Nephron progenitor cell (in vitro differentiated cells): Measurements from ENCODE around the gene AHCYL1.

Experiments
- DNase-seq: peaks from one replicate; pipeline ENCODE4 v3.0.0; 2021
- H3K27ac Mint-ChIP-seq: 2 replicates; pipeline ENCODE4 v1.8.0; 2021; ENCODE audit warnings: mild to moderate bottlenecking, moderate library complexity, mixed read lengths
- H3K27me3 Mint-ChIP-seq: 2 replicates; pipeline ENCODE4 v1.8.0; 2021; ENCODE audit warnings: mild to moderate bottlenecking, low read depth, mixed read lengths; ENCODE audit not compliant: poor library complexity
- H3K36me3 Mint-ChIP-seq: 2 replicates; pipeline ENCODE4 v1.8.0; 2021; ENCODE audit warnings: low read depth, mixed read lengths
- H3K4me1 Mint-ChIP-seq: 2 replicates; pipeline ENCODE4 v1.8.0; 2021; ENCODE audit warnings: mixed read lengths
- H3K4me3 Mint-ChIP-seq: 2 replicates; pipeline ENCODE4 v1.8.0; 2021; ENCODE audit warnings: mild to moderate bottlenecking, moderate library complexity, mixed read lengths
- H3K9me3 Mint-ChIP-seq: 2 replicates; pipeline ENCODE4 v1.8.0; 2021; ENCODE audit warnings: mild to moderate bottlenecking, moderate library complexity, mixed read lengths
- TF ChIP-seq, protein P1 (sequence below): fragments of 200-600 bp; sonication (generic); IDR thresholded peaks from 2 replicates; pipeline ENCODE4 v1.5.0; 2021; ENCODE audit warnings: antibody characterized with exemption

Gene AHCYL1

DNA sequence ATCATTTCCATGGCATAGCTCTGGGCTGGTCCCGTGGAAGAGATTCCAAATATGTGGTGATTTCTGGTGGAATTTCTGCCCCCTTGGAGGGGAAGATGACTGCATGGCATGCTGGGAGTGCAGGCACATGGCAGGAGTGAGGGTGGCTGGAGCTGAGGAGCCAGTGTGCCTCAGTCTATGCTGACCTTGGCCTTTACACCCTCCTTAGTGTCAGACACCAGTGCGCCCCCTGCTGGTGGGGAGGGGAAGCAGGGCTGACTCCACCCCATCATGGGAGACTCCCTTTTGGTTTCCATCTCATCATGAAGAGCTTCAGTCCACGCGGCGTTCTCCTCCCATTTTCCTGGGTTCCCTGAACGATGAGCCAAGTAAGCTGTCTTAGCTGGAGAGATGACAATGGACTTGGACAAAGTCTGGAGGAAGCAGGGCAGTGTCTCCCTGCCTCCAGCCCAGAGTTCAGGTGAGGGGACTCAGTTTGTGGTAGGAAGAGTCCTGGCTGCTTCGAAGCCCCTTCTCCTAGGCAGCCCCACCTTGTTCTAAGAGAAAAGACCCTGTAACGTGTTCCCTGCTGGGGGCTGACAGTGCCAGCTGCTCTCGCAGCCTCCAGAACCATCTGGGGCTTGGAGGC lies 75.6 kb downstream of the AHCYL1 start:
- Mint-ChIP-seq H3K9me3 (no peaks in the 10 kb centered on the region), H3K27me3 (peaks cover 17% of the 10 kb centered on the region), H3K4me1 (peaks cover 80% of the 10 kb centered on the region), H3K4me3 (no peak overlapping the region), H3K27ac (no peak overlapping the region), H3K36me3 (peaks cover 38% of the 10 kb centered on the region)
- TF ChIP-seq, protein P1, sequence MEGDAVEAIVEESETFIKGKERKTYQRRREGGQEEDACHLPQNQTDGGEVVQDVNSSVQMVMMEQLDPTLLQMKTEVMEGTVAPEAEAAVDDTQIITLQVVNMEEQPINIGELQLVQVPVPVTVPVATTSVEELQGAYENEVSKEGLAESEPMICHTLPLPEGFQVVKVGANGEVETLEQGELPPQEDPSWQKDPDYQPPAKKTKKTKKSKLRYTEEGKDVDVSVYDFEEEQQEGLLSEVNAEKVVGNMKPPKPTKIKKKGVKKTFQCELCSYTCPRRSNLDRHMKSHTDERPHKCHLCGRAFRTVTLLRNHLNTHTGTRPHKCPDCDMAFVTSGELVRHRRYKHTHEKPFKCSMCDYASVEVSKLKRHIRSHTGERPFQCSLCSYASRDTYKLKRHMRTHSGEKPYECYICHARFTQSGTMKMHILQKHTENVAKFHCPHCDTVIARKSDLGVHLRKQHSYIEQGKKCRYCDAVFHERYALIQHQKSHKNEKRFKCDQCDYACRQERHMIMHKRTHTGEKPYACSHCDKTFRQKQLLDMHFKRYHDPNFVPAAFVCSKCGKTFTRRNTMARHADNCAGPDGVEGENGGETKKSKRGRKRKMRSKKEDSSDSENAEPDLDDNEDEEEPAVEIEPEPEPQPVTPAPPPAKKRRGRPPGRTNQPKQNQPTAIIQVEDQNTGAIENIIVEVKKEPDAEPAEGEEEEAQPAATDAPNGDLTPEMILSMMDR, result peak; percentile 59
- DNase-seq, result peak; percentile 52

DNA sequence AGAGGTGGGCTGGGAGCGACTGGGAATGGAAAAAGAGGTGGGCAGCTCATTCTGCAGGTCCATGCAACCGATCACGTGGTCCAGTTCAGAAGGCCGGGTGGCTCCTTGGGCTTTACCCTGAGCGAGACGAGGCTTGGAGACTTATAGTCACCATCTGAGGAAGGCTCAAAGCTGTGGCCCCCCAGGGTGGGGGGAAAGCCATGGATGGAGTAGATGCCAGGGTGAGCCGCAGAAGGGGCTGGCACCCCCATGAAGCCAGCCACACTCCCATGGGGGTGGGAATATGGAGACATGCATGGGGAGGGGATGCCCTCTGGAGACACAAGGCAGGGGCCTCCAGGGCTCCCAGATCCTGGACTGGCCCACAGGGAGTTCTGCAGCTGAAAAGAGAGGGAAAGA lies 76.1 kb downstream of the AHCYL1 start:
- TF ChIP-seq, protein P1, result no peak
- peaks cover 33% of the 10 kb centered on the region for H3K36me3 Mint-ChIP-seq
- no peak overlapping the region for H3K27ac Mint-ChIP-seq
- peaks cover 75% of the 10 kb centered on the region for H3K4me1 Mint-ChIP-seq
- no peak overlapping the region for H3K4me3 Mint-ChIP-seq
- H3K27me3 Mint-ChIP-seq, result peaks cover 22% of the 10 kb centered on the region
- DNase-seq, result no peak
- no peaks in the 10 kb centered on the region for H3K9me3 Mint-ChIP-seq

DNA sequence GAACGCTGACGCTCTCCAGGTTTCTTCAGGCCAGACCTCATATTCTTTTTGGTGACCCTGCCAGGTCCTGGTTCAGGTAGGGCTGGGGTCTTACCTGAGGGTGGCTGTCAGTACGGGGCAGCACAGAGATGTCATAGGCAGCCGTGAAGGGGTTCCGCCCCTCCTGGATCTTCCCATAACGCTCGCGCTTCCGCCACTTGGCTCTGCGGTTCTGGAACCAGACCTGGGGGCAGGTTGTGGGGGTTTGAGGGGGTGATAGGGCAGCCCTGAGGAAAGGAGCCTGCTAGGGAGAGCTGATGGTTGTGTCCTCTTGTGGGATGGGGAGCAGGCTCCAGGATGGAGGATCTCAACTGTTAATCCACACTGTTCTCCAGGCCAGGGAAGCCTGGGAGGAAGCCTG lies 76.8 kb downstream of the AHCYL1 start:
- no peak overlapping the region for H3K27ac Mint-ChIP-seq

DNA sequence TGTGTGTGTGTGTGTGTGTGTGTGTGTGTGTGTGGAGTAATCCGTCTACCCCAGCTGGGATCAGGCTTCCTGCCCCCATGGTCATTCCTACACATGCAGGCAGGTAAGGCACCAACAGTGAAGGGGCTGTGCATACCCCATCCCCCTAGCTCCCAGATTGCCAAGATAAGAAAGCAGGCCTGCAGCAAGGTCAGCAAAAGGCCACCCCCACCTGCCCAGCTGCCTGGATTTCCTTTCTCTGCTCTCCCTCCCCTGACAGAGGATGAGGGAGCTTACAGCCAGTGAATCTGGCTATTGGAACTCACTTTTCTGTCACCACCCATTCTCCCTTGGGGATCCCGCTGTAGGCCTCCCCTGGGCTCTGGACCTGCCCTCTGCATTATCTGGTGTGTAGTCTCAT lies 78.0 kb downstream of the AHCYL1 start:
- H3K9me3 Mint-ChIP-seq, result no peaks in the 10 kb centered on the region
- TF ChIP-seq, protein P1, result no peak
- DNase-seq, result no peak
- peaks cover 41% of the 10 kb centered on the region for H3K27me3 Mint-ChIP-seq
- no peak overlapping the region for H3K4me3 Mint-ChIP-seq
- H3K36me3 Mint-ChIP-seq, result peaks cover 21% of the 10 kb centered on the region
- H3K4me1 Mint-ChIP-seq, result peaks cover 60% of the 10 kb centered on the region
- no peak overlapping the region for H3K27ac Mint-ChIP-seq

More for the DNA sequence above, 76.8 kb downstream of the AHCYL1 start:
- no peak for DNase-seq
- H3K9me3 Mint-ChIP-seq, result no peaks in the 10 kb centered on the region
- H3K27me3 Mint-ChIP-seq, result peaks cover 29% of the 10 kb centered on the region
- peaks cover 27% of the 10 kb centered on the region for H3K36me3 Mint-ChIP-seq
- H3K4me1 Mint-ChIP-seq, result peaks cover 69% of the 10 kb centered on the region
- no peak overlapping the region for H3K4me3 Mint-ChIP-seq
- TF ChIP-seq, protein P1, result no peak

DNA sequence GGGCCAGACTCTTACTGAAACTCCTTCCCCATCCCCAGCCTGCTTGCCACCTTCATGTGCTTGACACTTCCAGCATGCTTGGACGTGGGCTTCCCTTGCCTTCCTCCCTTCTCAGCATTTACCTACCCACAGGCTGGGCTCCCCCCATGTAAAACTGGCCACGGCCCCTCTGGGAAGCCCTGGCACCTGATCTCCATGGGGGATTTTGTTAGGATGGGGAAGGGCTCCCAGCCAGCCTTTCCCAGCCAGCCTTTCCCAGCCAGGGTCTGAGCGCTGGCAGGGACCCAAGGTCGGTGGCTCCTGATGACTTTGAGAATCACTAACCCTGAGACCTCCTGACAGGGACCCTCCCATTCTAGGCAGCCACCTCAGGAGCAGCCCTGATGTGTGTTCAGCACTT lies 79.2 kb downstream of the AHCYL1 start:
- Mint-ChIP-seq H3K27me3 (peaks cover 53% of the 10 kb centered on the region), H3K4me3 (no peak overlapping the region), H3K9me3 (no peaks in the 10 kb centered on the region), H3K27ac (no peak overlapping the region), H3K36me3 (peaks cover 21% of the 10 kb centered on the region), H3K4me1 (peaks cover 55% of the 10 kb centered on the region)
- DNase-seq, result no peak
- TF ChIP-seq, protein P1, result no peak
